IMR-90 (cell line): ENCODE results near the gene ANO1. TPM values are rescaled to one million over a fixed set of nuclear protein-coding genes. Genes with fewer than 3 reads are reported as not detected.

Source experiments
- ATAC-seq: fragments of 200-7000 bp; cut with Tn5 transposase; 2 replicates; pipeline ENCODE4 v1.9.1; 2020; ENCODE audit warnings: low read depth, mild to moderate bottlenecking, moderate library complexity
- BruUV-seq: library from RNA; stranded (reverse); fragments of 400-500 nt; replicated peaks from 2 replicates; lab custom pipeline; 2021; lab: Mats Ljungman, UMichigan
- CTCF ChIA-PET: fragments of 300-600 bp; formaldehyde crosslinking; extraction: SDS; loops from one replicate; lab custom pipeline; 2021; ENCODE audit warnings: antibody characterized with exemption; lab: Yijun Ruan, JAX
- POLR2A ChIA-PET: fragments of 300-600 bp; sonication (Branson Sonifier 250); formaldehyde crosslinking; loops from one replicate; lab custom pipeline; 2022; ENCODE audit warnings: antibody characterized with exemption; ENCODE audit not compliant: unreplicated experiment; lab: Charles Lee
- DNase-seq: peaks from one replicate; pipeline ENCODE4 v3.0.0; 2013
- H2AFZ ChIP-seq: replicated peaks from 2 replicates; pipeline ENCODE3; 2013; ENCODE audit warnings: low read length, mild to moderate bottlenecking; ENCODE audit not compliant: poor library complexity
- H2AK5ac ChIP-seq: 2 replicates; pipeline ENCODE4 v1.6.1; 2013; ENCODE audit warnings: low read depth, low read length, inconsistent platforms
- H2AK9ac ChIP-seq: replicated peaks from 2 replicates; pipeline ENCODE3; 2013; ENCODE audit warnings: mild to moderate bottlenecking, low read depth, low read length, moderate library complexity; ENCODE audit not compliant: poor library complexity
- H2BK120ac ChIP-seq: 2 replicates; pipeline ENCODE4 v1.6.1; 2013; ENCODE audit warnings: low read depth, low read length, inconsistent platforms
- H2BK15ac ChIP-seq: 3 replicates; pipeline ENCODE4 v1.6.1; 2013; ENCODE audit warnings: low read depth, low read length, inconsistent platforms
- H2BK20ac ChIP-seq: 2 replicates; pipeline ENCODE4 v1.6.1; 2013; ENCODE audit warnings: low read depth, mild to moderate bottlenecking, inconsistent platforms, low read length, moderate library complexity
- H2BK5ac ChIP-seq: 2 replicates; pipeline ENCODE4 v1.6.1; 2013; ENCODE audit warnings: mild to moderate bottlenecking, low read depth, low read length, inconsistent platforms; ENCODE audit not compliant: poor library complexity, severe bottlenecking
- H3K14ac ChIP-seq: replicated peaks from 2 replicates; pipeline ENCODE4 v1.6.1; 2013; ENCODE audit warnings: low read depth, low read length, inconsistent platforms
- H3K18ac ChIP-seq: 2 replicates; pipeline ENCODE4 v1.6.1; 2013; ENCODE audit warnings: low read depth, low read length, control low read depth
- H3K23ac ChIP-seq: 2 replicates; pipeline ENCODE4 v1.6.1; 2013; ENCODE audit warnings: low read depth, low read length, inconsistent platforms
- H3K27ac ChIP-seq: 2 replicates; pipeline ENCODE4 v1.5.1; 2013; ENCODE audit warnings: mild to moderate bottlenecking, control low read depth, low read length; ENCODE audit not compliant: insufficient read depth
- H3K27me3 ChIP-seq: 2 replicates; pipeline ENCODE4 v1.6.1; 2013; ENCODE audit warnings: low read length; ENCODE audit not compliant: control insufficient read depth, insufficient read depth
- H3K36me3 ChIP-seq: 2 replicates; pipeline ENCODE4 v1.6.1; 2013; ENCODE audit warnings: low read length, mixed read lengths; ENCODE audit not compliant: control insufficient read depth, insufficient read depth
- H3K4ac ChIP-seq: 2 replicates; pipeline ENCODE4 v1.6.1; 2013; ENCODE audit warnings: low read depth, low read length, inconsistent platforms
- H3K4me1 ChIP-seq: 2 replicates; pipeline ENCODE4 v1.6.1; 2013; ENCODE audit warnings: low read length, mixed read lengths; ENCODE audit not compliant: control insufficient read depth, insufficient read depth
- H3K4me2 ChIP-seq: 2 replicates; pipeline ENCODE4 v1.6.1; 2013; ENCODE audit warnings: low read depth, mild to moderate bottlenecking, control low read depth, low read length, moderate library complexity
- H3K4me3 ChIP-seq: 2 replicates; pipeline ENCODE4 v1.5.1; 2013; ENCODE audit warnings: low read depth, mild to moderate bottlenecking, control low read depth, low read length, moderate library complexity; ENCODE audit not compliant: insufficient read depth
- H3K56ac ChIP-seq: 2 replicates; pipeline ENCODE4 v1.6.1; 2013; ENCODE audit warnings: low read length, inconsistent platforms; ENCODE audit not compliant: insufficient read depth; ENCODE audit errors: extremely low read depth
- H3K79me1 ChIP-seq, 2 experiments: 2 replicates each; pipeline ENCODE4 v1.6.1; 2013; ENCODE audit warnings: low read length in 2 of 2, inconsistent platforms in 1 of 2, low read depth in 1 of 2
- H3K9ac ChIP-seq: 2 replicates; pipeline ENCODE4 v1.6.1; 2013; ENCODE audit warnings: low read depth, low read length, control low read depth
- H3K9me1 ChIP-seq: 2 replicates; pipeline ENCODE4 v1.6.1; 2013; ENCODE audit warnings: low read length, inconsistent platforms; ENCODE audit not compliant: insufficient read depth
- H3K9me3 ChIP-seq: 2 replicates; pipeline ENCODE4 v1.6.1; 2013; ENCODE audit warnings: low read length; ENCODE audit not compliant: control insufficient read depth, insufficient read depth
- H4K20me1 ChIP-seq: 2 replicates; pipeline ENCODE4 v1.6.1; 2013; ENCODE audit warnings: low read length, inconsistent platforms; ENCODE audit not compliant: insufficient read depth
- H4K5ac ChIP-seq: 2 replicates; pipeline ENCODE4 v1.6.1; 2013; ENCODE audit warnings: mild to moderate bottlenecking, low read depth, low read length, control low read depth
- H4K8ac ChIP-seq, 2 experiments: 2 replicates each; pipeline ENCODE4 v1.6.1; 2013; ENCODE audit warnings: low read depth in 2 of 2, low read length in 2 of 2, control low read depth in 1 of 2, inconsistent platforms in 1 of 2
- H4K91ac ChIP-seq: 2 replicates; pipeline ENCODE4 v1.6.1; 2013; ENCODE audit warnings: low read depth, low read length, inconsistent platforms; ENCODE audit not compliant: insufficient read depth
- CEBPB ChIP-seq: IDR thresholded peaks from 2 replicates; pipeline ENCODE4 v1.6.1; 2012; ENCODE audit warnings: low read depth, low read length, improper control_type of control experiment
- CHD1 ChIP-seq: IDR thresholded peaks from 2 replicates; pipeline ENCODE4 v1.6.1; 2012; ENCODE audit warnings: low read depth, low read length, improper control_type of control experiment
- ELK1 ChIP-seq: fragments of 150-350 bp; IDR thresholded peaks from 2 replicates; pipeline ENCODE4 v1.6.1; 2016; ENCODE audit warnings: low read depth, mild to moderate bottlenecking, low read length, moderate library complexity, borderline replicate concordance
- MAZ ChIP-seq: IDR thresholded peaks from 2 replicates; pipeline ENCODE4 v1.6.1; 2012; ENCODE audit warnings: low read depth, mild to moderate bottlenecking, low read length, improper control_type of control experiment, moderate library complexity, borderline replicate concordance
- MXI1 ChIP-seq: IDR thresholded peaks from 2 replicates; pipeline ENCODE4 v1.6.1; 2012; ENCODE audit warnings: low read depth, mild to moderate bottlenecking, low read length, moderate library complexity, borderline replicate concordance
- NFE2L2 ChIP-seq: fragments of 150-350 bp; IDR thresholded peaks from 2 replicates; pipeline ENCODE4 v1.6.1; 2016; ENCODE audit warnings: low read depth, mild to moderate bottlenecking, low read length
- POLR2A ChIP-seq: IDR thresholded peaks from 2 replicates; pipeline ENCODE4 v1.6.1; 2012; ENCODE audit warnings: mild to moderate bottlenecking, low read depth, low read length
- SMC3 ChIP-seq: fragments of 150-350 bp; IDR thresholded peaks from 2 replicates; pipeline ENCODE4 v1.6.1; 2016; ENCODE audit warnings: low read depth, mild to moderate bottlenecking, antibody characterized with exemption, low read length, moderate library complexity
- WGBS, 2 experiments: methylation state at CpG; one replicate each; pipeline versions ENCODE4 v1.1.5 to v1.1.7; 2013; ENCODE audit warnings: missing lambda C conversion rate in 2 of 2; ENCODE audit not compliant: insufficient read length in 1 of 2; ENCODE audit errors: extremely low coverage in 2 of 2; 5-methylcytosine and 5-hydroxymethylcytosine counted together
- dilution Hi-C: fragments of 300-500 bp; cut with HindIII; formaldehyde crosslinking; loops from one replicate; pipeline ENCODE4 v1.14.3; 2018; ENCODE audit warnings: low sequenced_read_pairs; ENCODE audit not compliant: unreplicated experiment
- in situ Hi-C: fragments of 300-500 bp; cut with MboI; formaldehyde crosslinking; loops from 3 replicates; pipeline ENCODE4 v1.14.3; 2019; ENCODE audit warnings: low sequenced_read_pairs, inconsistent platforms, mixed read lengths
- intact Hi-C: fragments of 100-400 bp; cut with micrococcal nuclease; formaldehyde crosslinking; loops from 2 replicates; pipeline ENCODE4 v1.10.0; 2022
- polyA plus RNA-seq, 3 experiments: library from polyadenylated mRNA; depleted of rRNA; stranded (reverse); fragments of >200 nt; gene quantifications; 2 replicates each; pipeline ENCODE4 v1.2.3, GENCODE V29; 2012; ENCODE audit warnings: low replicate concordance in 1 of 3
- total RNA-seq: library from RNA; depleted of rRNA; stranded (reverse); fragments of >200 nt; gene quantifications from 2 replicates; pipeline ENCODE4 v1.2.3, GENCODE V29; 2012

The ANO1 gene
- total and polyA plus RNA-seq, 2 of the 4 experiments (the other 2 are of a cell fraction) = 4.1 to 10.7 TPM

GRCh38 chr11:70079691-70080090 lies 1.6 kb downstream of the ANO1 start:
- H3K4me2 ChIP-seq = no peak overlapping the region
- ATAC-seq = no peak
- no TSS peak for BruUV-seq

More at GRCh38 chr11:70079691-70080090, 1.6 kb downstream of the ANO1 start:
- H3K79me1 ChIP-seq = peaks cover 2 to 30% of the 10 kb centered on the region in 2 experiments; a peak in 2 of 4 replicates
- no peak overlapping the region for H3K14ac ChIP-seq
- no peaks in the 10 kb centered on the region for H3K36me3 ChIP-seq
- 0 out of 2 replicates have a peak overlapping the region, but pooled peaks have one; percentile 16 for H2BK120ac ChIP-seq
- DNase-seq = no peak
- no peak overlapping the region for H3K9ac ChIP-seq
- H3K27me3 ChIP-seq = no peaks in the 10 kb centered on the region; the same call in 1 of the 2 replicates
- H2AK5ac ChIP-seq = no peak overlapping the region
- H2AFZ ChIP-seq = peak overlapping the region; percentile 14
- in situ Hi-C loops (no loop called here), intact Hi-C loops (loop anchor here (5.0 kb wide), 1 partner anchor 162 kb away; no protein-coding TSS in a partner anchor), dilution Hi-C loops (no loop called here)
- POLR2A ChIA-PET = no interaction called here
- H4K91ac ChIP-seq = no peak overlapping the region
- no CpG with 5 or more reads among the region's 5 CpGs for WGBS, 2 experiments
- no peak overlapping the region for H2BK5ac ChIP-seq
- no peak overlapping the region for H3K23ac ChIP-seq
- no peak overlapping the region for H3K27ac ChIP-seq
- no peak overlapping the region for H3K4me3 ChIP-seq
- H2AK9ac ChIP-seq = no peak overlapping the region
- no peak overlapping the region; a peak in 1 of 4 replicates for H4K8ac ChIP-seq
- 0 out of 2 replicates have a peak, but pooled peaks cover 4% of the 10 kb centered on the region for H4K20me1 ChIP-seq
- H3K18ac ChIP-seq = no peak overlapping the region
- no peak for TF ChIP-seq SMC3
- TF ChIP-seq CEBPB = no peak
- TF ChIP-seq NFE2L2 = no peak
- no peak for TF ChIP-seq ELK1
- no peak for TF ChIP-seq MXI1
- no peak for TF ChIP-seq MAZ
- TF ChIP-seq CHD1 = no peak
- TF ChIP-seq POLR2A = no peak
- H3K9me1 ChIP-seq = peaks cover 5% of the 10 kb centered on the region; the same call in 1 of the 2 replicates
- no peaks in the 10 kb centered on the region for H3K9me3 ChIP-seq
- CTCF ChIA-PET = no interaction called here
- H2BK20ac ChIP-seq = no peak overlapping the region
- no peak overlapping the region for H2BK15ac ChIP-seq
- H4K5ac ChIP-seq = no peak overlapping the region
- H3K4ac ChIP-seq = no peak overlapping the region
- H3K56ac ChIP-seq = no peak overlapping the region
- H3K4me1 ChIP-seq = peaks cover 4% of the 10 kb centered on the region
